WTC11 (cell line): ENCODE data around the gene POC1A. TPM values are rescaled to one million over a fixed set of nuclear protein-coding genes. Genes with fewer than 3 reads are reported as not detected.

Source experiments
- ATAC-seq: fragments of 200-7000 bp; cut with Tn5 transposase; 2 replicates; pipeline ENCODE4 v1.10.0; 2021; ENCODE audit warnings: mild to moderate bottlenecking, moderate library complexity
- CTCF ChIA-PET: fragments of 300-600 bp; sonication (Branson Sonifier 250); formaldehyde crosslinking; loops from one replicate; lab custom pipeline; 2021; ENCODE audit warnings: antibody characterized with exemption; lab: Charles Lee
- POLR2A ChIA-PET: fragments of 350-600 bp; sonication (Branson Sonifier 250); formaldehyde crosslinking; loops from one replicate; lab custom pipeline; 2021; ENCODE audit warnings: antibody characterized with exemption; lab: Charles Lee
- DNase-seq: peaks from one replicate; pipeline ENCODE4 v3.0.0; 2021; ENCODE audit warnings: low spot score
- H3K27ac Mint-ChIP-seq: 2 replicates; pipeline ENCODE4 v1.8.0; 2021; ENCODE audit warnings: mixed read lengths
- H3K27me3 Mint-ChIP-seq: 2 replicates; pipeline ENCODE4 v1.8.0; 2021; ENCODE audit warnings: low read depth, mild to moderate bottlenecking, moderate library complexity, mixed read lengths
- H3K36me3 Mint-ChIP-seq: 2 replicates; pipeline ENCODE4 v1.8.0; 2021; ENCODE audit warnings: mixed read lengths
- H3K4me1 Mint-ChIP-seq: 2 replicates; pipeline ENCODE4 v1.8.0; 2022; ENCODE audit warnings: mixed read lengths
- H3K4me3 Mint-ChIP-seq: 2 replicates; pipeline ENCODE4 v1.8.0; 2021; ENCODE audit warnings: mild to moderate bottlenecking, moderate library complexity, mixed read lengths
- H3K9me3 Mint-ChIP-seq: 2 replicates; pipeline ENCODE4 v1.8.0; 2021; ENCODE audit warnings: mixed read lengths
- CREM ChIP-seq: sonication (generic); formaldehyde crosslinking; IDR thresholded peaks from 2 replicates; pipeline ENCODE4 v1.8.1; 2022; ENCODE audit warnings: mild to moderate bottlenecking, missing genetic modification reagents, moderate library complexity
- CTCF ChIP-seq: fragments of 200-600 bp; IDR thresholded peaks from 2 replicates; pipeline ENCODE4 v1.8.0; 2022; ENCODE audit warnings: antibody characterized with exemption
- ERG ChIP-seq: fragments of 250-450 bp; sonication (Bioruptor Pico); IDR thresholded peaks from 2 replicates; pipeline ENCODE4 v1.8.0; 2021; ENCODE audit warnings: mild to moderate bottlenecking
- FOXP1 ChIP-seq: sonication (generic); formaldehyde crosslinking; IDR thresholded peaks from 2 replicates; pipeline ENCODE4 v1.8.0; 2022; ENCODE audit warnings: missing genetic modification reagents, mild to moderate bottlenecking, moderate library complexity, borderline replicate concordance
- MXD4 ChIP-seq: fragments of 250-450 bp; sonication (Bioruptor Pico); IDR thresholded peaks from 2 replicates; pipeline ENCODE4 v1.8.0; 2021; ENCODE audit warnings: mild to moderate bottlenecking, moderate library complexity, borderline replicate concordance
- NFE2L1 ChIP-seq: sonication (generic); formaldehyde crosslinking; IDR thresholded peaks from 2 replicates; pipeline ENCODE4 v1.8.1; 2023; ENCODE audit warnings: missing genetic modification reagents
- NR2C2 ChIP-seq: sonication (generic); formaldehyde crosslinking; IDR thresholded peaks from 2 replicates; pipeline ENCODE4 v1.8.0; 2022; ENCODE audit warnings: mild to moderate bottlenecking, missing genetic modification reagents
- OVOL2 ChIP-seq: fragments of 250-450 bp; sonication (Bioruptor Pico); IDR thresholded peaks from 2 replicates; pipeline ENCODE4 v1.9.0; 2021; ENCODE audit warnings: mild to moderate bottlenecking, borderline replicate concordance
- RELA ChIP-seq: sonication (generic); formaldehyde crosslinking; IDR thresholded peaks from 2 replicates; pipeline ENCODE4 v1.8.1; 2022; ENCODE audit warnings: missing genetic modification reagents, mild to moderate bottlenecking, borderline replicate concordance
- RORB ChIP-seq: fragments of 250-450 bp; sonication (Bioruptor Pico); IDR thresholded peaks from 2 replicates; pipeline ENCODE4 v1.9.0; 2021; ENCODE audit warnings: mild to moderate bottlenecking
- SP1 ChIP-seq: sonication (generic); formaldehyde crosslinking; conservative IDR thresholded peaks from 2 replicates; pipeline ENCODE4 v1.8.1; 2022; ENCODE audit warnings: missing genetic modification reagents
- TCF7 ChIP-seq: sonication (generic); formaldehyde crosslinking; IDR thresholded peaks from 2 replicates; pipeline ENCODE4 v1.8.0; 2022; ENCODE audit warnings: mild to moderate bottlenecking, low read depth, missing genetic modification reagents, moderate library complexity
- TP53 ChIP-seq: sonication (generic); formaldehyde crosslinking; IDR thresholded peaks from 2 replicates; pipeline ENCODE4 v1.8.1; 2023; ENCODE audit warnings: mild to moderate bottlenecking, missing genetic modification reagents
- ZNF425 ChIP-seq: fragments of 250-450 bp; sonication (Bioruptor Pico); conservative IDR thresholded peaks from 2 replicates; pipeline ENCODE4 v1.9.0; 2021; ENCODE audit warnings: mild to moderate bottlenecking
- total RNA-seq: library from RNA; stranded (reverse); gene quantifications from 3 replicates; pipeline ENCODE4 v1.2.3, GENCODE V29; 2021
- TF ChIP-seq, protein P1 (sequence below): sonication (generic); formaldehyde crosslinking; IDR thresholded peaks from 2 replicates; pipeline ENCODE4 v1.8.0; 2022; ENCODE audit warnings: missing genetic modification reagents

Gene POC1A
- total RNA-seq, 1 experiment from 2014 or later: 31.3 TPM

GRCh38 chr3:52146189-52146588 lies 8.0 kb downstream of the POC1A start:
- ChIA-PET CTCF (interaction anchor here (1.3 kb wide), 1 partner anchor 142 kb away, joined by 6 read pairs; no protein-coding TSS in a partner anchor), POLR2A (no interaction called here)
- peaks cover 34% of the 10 kb centered on the region for H3K36me3 Mint-ChIP-seq
- no peaks in the 10 kb centered on the region for H3K27me3 Mint-ChIP-seq
- no peak overlapping the region for H3K27ac Mint-ChIP-seq
- DNase-seq: no peak
- no peak overlapping the region for H3K4me3 Mint-ChIP-seq
- TF ChIP-seq, protein P1, sequence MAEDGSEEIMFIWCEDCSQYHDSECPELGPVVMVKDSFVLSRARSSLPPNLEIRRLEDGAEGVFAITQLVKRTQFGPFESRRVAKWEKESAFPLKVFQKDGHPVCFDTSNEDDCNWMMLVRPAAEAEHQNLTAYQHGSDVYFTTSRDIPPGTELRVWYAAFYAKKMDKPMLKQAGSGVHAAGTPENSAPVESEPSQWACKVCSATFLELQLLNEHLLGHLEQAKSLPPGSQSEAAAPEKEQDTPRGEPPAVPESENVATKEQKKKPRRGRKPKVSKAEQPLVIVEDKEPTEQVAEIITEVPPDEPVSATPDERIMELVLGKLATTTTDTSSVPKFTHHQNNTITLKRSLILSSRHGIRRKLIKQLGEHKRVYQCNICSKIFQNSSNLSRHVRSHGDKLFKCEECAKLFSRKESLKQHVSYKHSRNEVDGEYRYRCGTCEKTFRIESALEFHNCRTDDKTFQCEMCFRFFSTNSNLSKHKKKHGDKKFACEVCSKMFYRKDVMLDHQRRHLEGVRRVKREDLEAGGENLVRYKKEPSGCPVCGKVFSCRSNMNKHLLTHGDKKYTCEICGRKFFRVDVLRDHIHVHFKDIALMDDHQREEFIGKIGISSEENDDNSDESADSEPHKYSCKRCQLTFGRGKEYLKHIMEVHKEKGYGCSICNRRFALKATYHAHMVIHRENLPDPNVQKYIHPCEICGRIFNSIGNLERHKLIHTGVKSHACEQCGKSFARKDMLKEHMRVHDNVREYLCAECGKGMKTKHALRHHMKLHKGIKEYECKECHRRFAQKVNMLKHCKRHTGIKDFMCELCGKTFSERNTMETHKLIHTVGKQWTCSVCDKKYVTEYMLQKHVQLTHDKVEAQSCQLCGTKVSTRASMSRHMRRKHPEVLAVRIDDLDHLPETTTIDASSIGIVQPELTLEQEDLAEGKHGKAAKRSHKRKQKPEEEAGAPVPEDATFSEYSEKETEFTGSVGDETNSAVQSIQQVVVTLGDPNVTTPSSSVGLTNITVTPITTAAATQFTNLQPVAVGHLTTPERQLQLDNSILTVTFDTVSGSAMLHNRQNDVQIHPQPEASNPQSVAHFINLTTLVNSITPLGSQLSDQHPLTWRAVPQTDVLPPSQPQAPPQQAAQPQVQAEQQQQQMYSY (CRISPR knock-in tag): no peak
- TF ChIP-seq FOXP1 (CRISPR knock-in tag): no peak
- no peak for TF ChIP-seq OVOL2
- no peak for TF ChIP-seq SP1 (CRISPR knock-in tag)
- TF ChIP-seq NR2C2: no peak
- TF ChIP-seq RELA (CRISPR knock-in tag): no peak
- TF ChIP-seq ZNF425: no peak
- no peak for TF ChIP-seq CREM
- TF ChIP-seq NFE2L1 (CRISPR knock-in tag): no peak
- TF ChIP-seq, all 79 proteins: peak for 0
- H3K4me1 Mint-ChIP-seq: peaks cover 5% of the 10 kb centered on the region
- ATAC-seq: no peak
- no peaks in the 10 kb centered on the region for H3K9me3 Mint-ChIP-seq

- Mint-ChIP-seq H3K4me3 (no peak overlapping the region), H3K4me1 (peaks cover 5% of the 10 kb centered on the region), H3K36me3 (peaks cover 34% of the 10 kb centered on the region), H3K27ac (no peak overlapping the region), H3K27me3 (no peaks in the 10 kb centered on the region), H3K9me3 (no peaks in the 10 kb centered on the region)
- TF ChIP-seq CTCF: no peak
- no peak for TF ChIP-seq RORB
- TF ChIP-seq RELA (CRISPR knock-in tag): no peak
- TF ChIP-seq FOXP1 (CRISPR knock-in tag): no peak
- TF ChIP-seq ERG (CRISPR knock-in tag): no peak
- TF ChIP-seq TCF7 (CRISPR knock-in tag): no peak
- TF ChIP-seq TP53 (CRISPR knock-in tag): no peak
- no peak for TF ChIP-seq MXD4 (CRISPR knock-in tag)
- no peak for ATAC-seq
- ChIA-PET POLR2A (no interaction called here), CTCF (interaction anchor here (1.3 to 1.4 kb wide), 2 partner anchors 75 to 142 kb away, joined by 6 to 10 read pairs; no protein-coding TSS in a partner anchor)
- no peak for DNase-seq
These were observed 8.5 kb downstream of the POC1A start for GRCh38 chr3:52145736-52146110.
